Vagina (tissue), 2 donors: ENCODE measurements around the gene PPHLN1. TPM values are rescaled to one million over a fixed set of nuclear protein-coding genes. Genes with fewer than 3 reads are reported as not detected.

Source experiments
- DNase-seq, 2 donors: peaks; one replicate each; pipeline ENCODE4 v3.0.0-alpha.2; 2017; ENCODE audit errors: extremely low spot score in 2 of 2
- H3K27ac ChIP-seq: fragments of 200-600 bp; sonication (generic); one replicate; pipeline ENCODE4 v1.5.1; 2019
- H3K27me3 ChIP-seq: fragments of 200-600 bp; sonication (generic); one replicate; pipeline ENCODE4 v1.5.1; 2019
- H3K36me3 ChIP-seq, 2 donors: fragments of 200-600 bp; sonication (generic); one replicate each; pipeline ENCODE4 v1.5.1; 2017 to 2019
- H3K4me1 ChIP-seq: fragments of 200-600 bp; sonication (generic); one replicate; pipeline ENCODE4 v1.5.1; 2019
- H3K4me3 ChIP-seq, 2 donors: fragments of 200-600 bp; sonication (generic); 1 replicate in 1 of 2; 2 replicates in 1 of 2; pipeline ENCODE4 v1.5.1; 2016 to 2019
- H3K9me3 ChIP-seq: fragments of 200-600 bp; sonication (generic); one replicate; pipeline ENCODE4 v1.5.1; 2019
- CTCF ChIP-seq, 3 experiments: fragments of 450-650 bp in 2 of 3; fragments of 200-600 bp in 1 of 3; sonication (generic) in 1 of 3; IDR thresholded peaks; one replicate each; pipeline ENCODE4 v1.5.1; 2017 to 2019; ENCODE audit warnings: antibody characterized with exemption in 3 of 3, mild to moderate bottlenecking in 2 of 3, moderate library complexity in 2 of 3
- POLR2A ChIP-seq, 2 donors: fragments of 450-650 bp; IDR thresholded peaks; one replicate each; pipeline ENCODE4 v1.6.1; 2017; ENCODE audit warnings: antibody characterized with exemption in 2 of 2, mild to moderate bottlenecking in 2 of 2, moderate library complexity in 2 of 2
- POLR2AphosphoS5 ChIP-seq, 2 donors: sonication (generic); formaldehyde crosslinking; IDR thresholded peaks; one replicate each; pipeline ENCODE4 v1.9.0; 2017; ENCODE audit warnings: antibody characterized with exemption in 2 of 2, mild to moderate bottlenecking in 2 of 2, low read depth in 1 of 2; ENCODE audit not compliant: insufficient read depth in 1 of 2
- intact Hi-C: fragments of 100-400 bp; cut with DNase I; formaldehyde crosslinking; loops from one replicate; pipeline ENCODE4 v1.15.1; 2023
- total RNA-seq: library from RNA; depleted of rRNA; stranded (reverse); fragments of >200 nt; gene quantifications from one replicate; pipeline ENCODE4 v1.2.3, GENCODE V29; 2016

PPHLN1 gene, protein sequence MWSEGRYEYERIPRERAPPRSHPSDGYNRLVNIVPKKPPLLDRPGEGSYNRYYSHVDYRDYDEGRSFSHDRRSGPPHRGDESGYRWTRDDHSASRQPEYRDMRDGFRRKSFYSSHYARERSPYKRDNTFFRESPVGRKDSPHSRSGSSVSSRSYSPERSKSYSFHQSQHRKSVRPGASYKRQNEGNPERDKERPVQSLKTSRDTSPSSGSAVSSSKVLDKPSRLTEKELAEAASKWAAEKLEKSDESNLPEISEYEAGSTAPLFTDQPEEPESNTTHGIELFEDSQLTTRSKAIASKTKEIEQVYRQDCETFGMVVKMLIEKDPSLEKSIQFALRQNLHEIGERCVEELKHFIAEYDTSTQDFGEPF
- total RNA-seq: 47.9 TPM

- H3K27ac ChIP-seq: peak within 1 kb of the TSS; percentile 85
- peaks cover 0 to 3% of the 10 kb centered on the region in 2 donors for H3K36me3 ChIP-seq
- H3K4me1 ChIP-seq: peaks cover 28% of the 10 kb centered on the region
- DNase-seq: peak in 1 of 2 donors; percentile 89
- TF ChIP-seq POLR2AphosphoS5 (IDR thresholded peaks at IDR 0.05; ENCODE audit: insufficient read depth in 1 of 2, low read depth in 1 of 2) (peak in 1 of 2 donors; percentile 87), CTCF (IDR thresholded peaks at IDR 0.05) (no peak), POLR2A (IDR thresholded peaks at IDR 0.05) (peak in 1 of 2 donors; percentile 48)
- peak within 1 kb of the TSS; percentile 68 to 72 for H3K4me3 ChIP-seq
- H3K9me3 ChIP-seq: no peaks in the 10 kb centered on the region
- H3K27me3 ChIP-seq: no peaks in the 10 kb centered on the region
- intact Hi-C loops: loop anchor here (10.0 kb wide), 1 partner anchor 91 kb away; the partner anchor contains the start of gene YAF2
These were observed at the start of gene PPHLN1, which contains the start of gene ZCRB1 for GRCh38 chr12:42325653-42326474. TSS of gene PPHLN1 (plus strand) at chr12:42326167. CDS start at chr12:42335903, 9,736 bp downstream. TSS of gene ZCRB1 (minus strand) at chr12:42326094. CDS start at chr12:42324102, 1,992 bp downstream.

DNA sequence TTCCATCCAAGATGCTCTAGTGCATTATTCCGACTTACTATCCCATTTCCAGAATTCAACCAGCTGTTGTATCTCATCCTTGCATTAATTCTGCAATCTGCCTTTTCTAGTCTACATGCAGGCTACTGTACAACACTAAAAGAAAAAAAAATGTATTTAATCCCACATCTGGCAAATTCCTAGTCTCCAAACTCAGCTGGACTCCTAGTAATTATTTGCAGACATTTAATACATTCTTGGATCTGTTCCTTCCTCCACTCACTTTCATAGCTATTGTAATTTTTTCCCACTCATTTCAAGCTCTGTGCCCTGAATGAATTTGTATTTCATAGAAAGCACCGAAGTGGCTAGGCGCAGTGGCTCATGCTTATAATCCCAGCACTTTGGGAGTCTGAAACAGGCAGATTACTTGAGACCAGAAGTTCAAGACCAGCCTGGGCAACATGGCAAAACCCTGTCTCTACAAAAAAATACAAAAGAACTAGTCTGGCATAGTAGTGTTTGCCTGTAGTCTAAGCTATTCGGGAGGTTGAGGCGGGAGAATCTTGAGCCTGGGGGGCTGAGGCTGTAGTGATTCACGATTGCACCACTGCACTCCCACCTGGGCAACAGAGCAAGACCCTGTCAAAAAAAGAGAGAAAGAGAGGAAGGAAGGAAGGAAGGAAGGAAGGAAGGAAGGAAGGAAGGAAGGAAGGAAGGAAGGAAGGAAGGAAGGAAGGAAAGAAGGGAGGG, 48.4 kb upstream of the PPHLN1 start:
- Histone ChIP-seq H3K36me3 (no peaks in the 10 kb centered on the region), H3K9me3 (no peaks in the 10 kb centered on the region), H3K27ac (no peak overlapping the region), H3K4me1 (no peaks in the 10 kb centered on the region), H3K27me3 (no peaks in the 10 kb centered on the region), H3K4me3 (no peak overlapping the region)
- no peak for DNase-seq
- intact Hi-C loops: no loop called here
- no peak for TF ChIP-seq CTCF (IDR thresholded peaks at IDR 0.05)
- no peak for TF ChIP-seq POLR2A (IDR thresholded peaks at IDR 0.05)
- TF ChIP-seq POLR2AphosphoS5 (IDR thresholded peaks at IDR 0.05; ENCODE audit: insufficient read depth in 1 of 2, low read depth in 1 of 2): no peak

DNA sequence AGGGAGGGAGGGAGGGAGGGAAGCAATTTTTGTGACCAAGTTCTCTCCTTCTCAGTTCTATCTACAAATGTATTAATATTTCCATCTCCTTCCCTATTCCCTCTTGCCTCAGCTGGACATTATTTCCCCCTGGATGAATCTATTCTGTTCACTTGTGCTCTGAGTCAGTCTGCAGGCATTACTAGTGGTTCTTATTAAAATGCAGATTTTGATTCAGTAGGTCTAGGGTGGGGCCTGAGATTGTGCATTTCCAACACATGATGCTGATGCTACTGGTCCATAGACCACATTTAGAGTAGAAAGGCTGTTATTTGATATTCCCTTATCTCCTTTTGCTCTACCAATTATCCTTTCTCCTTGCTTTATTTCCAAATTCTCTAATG, 47.8 kb upstream of the PPHLN1 start:
- Histone ChIP-seq H3K4me1 (peaks cover 2% of the 10 kb centered on the region), H3K27ac (no peak overlapping the region), H3K9me3 (no peaks in the 10 kb centered on the region), H3K4me3 (no peak overlapping the region), H3K27me3 (no peaks in the 10 kb centered on the region), H3K36me3 (no peaks in the 10 kb centered on the region)
- intact Hi-C loops: no loop called here
- TF ChIP-seq CTCF (IDR thresholded peaks at IDR 0.05) (no peak), POLR2A (IDR thresholded peaks at IDR 0.05) (no peak), POLR2AphosphoS5 (IDR thresholded peaks at IDR 0.05; ENCODE audit: insufficient read depth in 1 of 2, low read depth in 1 of 2) (no peak)
- DNase-seq: no peak

DNA sequence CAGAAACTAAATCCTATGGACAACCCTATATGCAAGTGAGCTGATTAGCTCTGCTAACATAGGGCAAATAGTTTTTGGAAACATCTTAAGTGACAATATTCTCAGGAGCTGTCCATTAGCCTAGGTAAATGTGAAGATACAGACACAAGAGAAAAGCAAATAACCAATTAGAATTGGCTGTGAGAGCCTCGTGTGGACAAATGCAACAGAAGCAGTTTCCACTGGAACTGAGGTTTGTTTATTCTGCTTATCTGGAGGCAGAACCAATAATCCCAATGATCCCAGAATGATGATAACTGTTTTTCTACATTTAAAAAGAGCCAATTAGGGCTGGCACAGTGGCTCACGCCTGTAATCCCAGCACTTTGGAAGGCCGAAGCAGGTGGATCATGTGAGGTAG, 44.7 kb upstream of the PPHLN1 start:
- intact Hi-C loops: no loop called here
- Histone ChIP-seq H3K27ac (no peak overlapping the region), H3K27me3 (no peaks in the 10 kb centered on the region), H3K36me3 (no peaks in the 10 kb centered on the region), H3K9me3 (no peaks in the 10 kb centered on the region), H3K4me3 (no peak overlapping the region), H3K4me1 (peaks cover 3% of the 10 kb centered on the region)
- no peak for DNase-seq
- TF ChIP-seq CTCF (IDR thresholded peaks at IDR 0.05) (no peak), POLR2A (IDR thresholded peaks at IDR 0.05) (no peak), POLR2AphosphoS5 (IDR thresholded peaks at IDR 0.05; ENCODE audit: insufficient read depth in 1 of 2, low read depth in 1 of 2) (no peak)
